PC-9 (cell line): ENCODE results near the gene STARD13. TPM values are rescaled to one million over a fixed set of nuclear protein-coding genes. Genes with fewer than 3 reads are reported as not detected.

ENCODE experiments used
- BruUV-seq: library from RNA; stranded (reverse); fragments of 400-500 nt; replicated peaks from 2 replicates; lab custom pipeline; 2021; lab: Mats Ljungman, UMichigan
- CTCF ChIA-PET: fragments of 300-600 bp; sonication (Branson Sonifier 250); formaldehyde crosslinking; loops from one replicate; lab custom pipeline; 2022; ENCODE audit warnings: antibody characterized with exemption; lab: Charles Lee
- POLR2A ChIA-PET: fragments of 300-600 bp; sonication (Branson Sonifier 250); formaldehyde crosslinking; loops from one replicate; lab custom pipeline; 2022; ENCODE audit warnings: antibody characterized with exemption; ENCODE audit not compliant: unreplicated experiment; lab: Charles Lee
- DNase-seq, 2 experiments: peaks; one replicate each; pipeline versions ENCODE4 v3.0.0 to v3.0.0-alpha.2; 2015 to 2022; ENCODE audit warnings: mixed read lengths in 1 of 2
- H2AFZ ChIP-seq: fragments of 200-600 bp; sonication (generic); 2 replicates; pipeline ENCODE4 v1.8.1; 2017; ENCODE audit warnings: antibody characterized with exemption
- H3F3A ChIP-seq: fragments of 200-600 bp; sonication (generic); 2 replicates; pipeline ENCODE4 v1.8.1; 2017; ENCODE audit warnings: antibody characterized with exemption, mild to moderate bottlenecking, low read depth; ENCODE audit not compliant: insufficient read depth
- H3K27ac ChIP-seq: fragments of 200-600 bp; sonication (generic); 2 replicates; pipeline ENCODE4 v1.6.1; 2016; ENCODE audit warnings: mixed run types
- H3K27me3 ChIP-seq: fragments of 200-600 bp; sonication (generic); 2 replicates; pipeline ENCODE4 v1.6.1; 2016; ENCODE audit warnings: low read depth, mixed run types; ENCODE audit not compliant: insufficient read depth
- H3K36me3 ChIP-seq: fragments of 200-600 bp; sonication (generic); 2 replicates; pipeline ENCODE4 v1.6.1; 2016; ENCODE audit warnings: low read depth, mixed run types
- H3K4me1 ChIP-seq: fragments of 200-600 bp; sonication (generic); replicated peaks from 2 replicates; pipeline ENCODE4 v1.6.1; 2016; ENCODE audit warnings: mixed run types; ENCODE audit not compliant: insufficient read depth
- H3K4me2 ChIP-seq: fragments of 200-600 bp; sonication (generic); 2 replicates; pipeline ENCODE4 v1.6.1; 2017; ENCODE audit warnings: mixed run types
- H3K4me3 ChIP-seq: fragments of 200-600 bp; sonication (generic); 2 replicates; pipeline ENCODE4 v1.6.1; 2016; ENCODE audit warnings: mixed run types
- H3K79me2 ChIP-seq: fragments of 200-600 bp; sonication (generic); 2 replicates; pipeline ENCODE4 v1.6.1; 2017; ENCODE audit warnings: low read depth, mixed run types
- H3K9me2 ChIP-seq: fragments of 200-600 bp; sonication (generic); 2 replicates; pipeline ENCODE4 v1.8.1; 2017; ENCODE audit warnings: mild to moderate bottlenecking; ENCODE audit not compliant: insufficient read depth
- H3K9me3 ChIP-seq: fragments of 200-600 bp; sonication (generic); 2 replicates; pipeline ENCODE4 v1.8.1; 2016; ENCODE audit warnings: low read depth; ENCODE audit not compliant: insufficient read depth
- H4K20me1 ChIP-seq: fragments of 200-600 bp; sonication (generic); 2 replicates; pipeline ENCODE4 v1.8.1; 2017; ENCODE audit not compliant: insufficient read depth
- CTCF ChIP-seq: fragments of 200-600 bp; sonication (generic); conservative IDR thresholded peaks from 2 replicates; pipeline ENCODE4 v1.6.1; 2017; ENCODE audit warnings: mixed run types, antibody characterized with exemption, mild to moderate bottlenecking, moderate library complexity
- EZH2 ChIP-seq: fragments of 200-600 bp; sonication (generic); IDR thresholded peaks from 2 replicates; pipeline ENCODE4 v1.8.0; 2017; ENCODE audit warnings: antibody characterized with exemption, low read depth
- intact Hi-C: fragments of 100-400 bp; cut with micrococcal nuclease; formaldehyde crosslinking; loops from one replicate; pipeline ENCODE4 v1.10.0; 2022; ENCODE audit not compliant: unreplicated experiment
- total RNA-seq: library from RNA; stranded (reverse); gene quantifications from 2 replicates; pipeline ENCODE4 v1.2.3, GENCODE V29; 2021

STARD13 gene
- total RNA-seq, 1 experiment from 2014 or later: 19.6 TPM

GRCh38 chr13:33277037-33277740, 8.4 kb downstream of the STARD13 start:
- Histone ChIP-seq H3K79me2 (peaks cover 68% of the 10 kb centered on the region), H3K36me3 (peaks cover 47% of the 10 kb centered on the region), H3K9me3 (peaks cover 9% of the 10 kb centered on the region), H2AFZ (no peak overlapping the region), H4K20me1 (no peaks in the 10 kb centered on the region), H3K4me3 (no peak overlapping the region), H3K27ac (no peak overlapping the region), H3K4me1 (peaks cover 41% of the 10 kb centered on the region), H3K27me3 (no peaks in the 10 kb centered on the region), H3K4me2 (no peak overlapping the region), H3K9me2 (no peaks in the 10 kb centered on the region), H3F3A (peaks cover 31% of the 10 kb centered on the region)
- ChIA-PET CTCF (no interaction called here), POLR2A (no interaction called here)
- intact Hi-C loops: no loop called here
- DNase-seq: no peak
- no TSS peak for BruUV-seq
- no peak for TF ChIP-seq CTCF
- TF ChIP-seq EZH2: no peak

GRCh38 chr13:33276570-33276969, 9.0 kb downstream of the STARD13 start:
- no peak for TF ChIP-seq CTCF
- TF ChIP-seq EZH2: no peak
- Histone ChIP-seq H3K4me1 (peaks cover 38% of the 10 kb centered on the region), H3K9me2 (no peaks in the 10 kb centered on the region), H3K79me2 (peaks cover 69% of the 10 kb centered on the region), H4K20me1 (no peaks in the 10 kb centered on the region), H3K4me2 (no peak overlapping the region), H3K36me3 (peaks cover 44% of the 10 kb centered on the region; the same call in 1 of the 2 replicates), H3K4me3 (no peak overlapping the region), H2AFZ (no peak overlapping the region), H3K27ac (no peak overlapping the region), H3F3A (peaks cover 27% of the 10 kb centered on the region), H3K27me3 (no peaks in the 10 kb centered on the region), H3K9me3 (peaks cover 9% of the 10 kb centered on the region)
- no TSS peak for BruUV-seq
- ChIA-PET CTCF (no interaction called here), POLR2A (no interaction called here)
- intact Hi-C loops: no loop called here
- no peak for DNase-seq

GRCh38 chr13:33275916-33276315, 9.6 kb downstream of the STARD13 start:
- Histone ChIP-seq H3K4me2 (no peak overlapping the region), H4K20me1 (no peaks in the 10 kb centered on the region), H3K27me3 (no peaks in the 10 kb centered on the region), H3K4me3 (no peak overlapping the region), H3K9me3 (peaks cover 9% of the 10 kb centered on the region), H3K9me2 (no peaks in the 10 kb centered on the region), H2AFZ (no peak overlapping the region), H3K4me1 (peaks cover 38% of the 10 kb centered on the region), H3K27ac (no peak overlapping the region), H3K79me2 (peaks cover 70% of the 10 kb centered on the region), H3K36me3 (peaks cover 44% of the 10 kb centered on the region; the same call in 1 of the 2 replicates), H3F3A (peaks cover 20% of the 10 kb centered on the region)
- ChIA-PET CTCF (no interaction called here), POLR2A (no interaction called here)
- DNase-seq: no peak
- BruUV-seq: no TSS peak
- intact Hi-C loops: no loop called here
- TF ChIP-seq CTCF: no peak
- no peak for TF ChIP-seq EZH2
